ENCODE data around the gene CCDC81. TPM values are rescaled to one million over a fixed set of nuclear protein-coding genes. Genes with fewer than 3 reads are reported as not detected.

Gene CCDC81
- total and polyA plus RNA-seq, 9 of the 15 experiments (the other 6 are each of a cell fraction or from before 2014, with no cell fraction given), result 0.16 to 1.0 (median 0.41) TPM

GRCh38 chr11:86416494-86416893, 41.8 kb downstream of the CCDC81 start (continued):
- TF ChIP-seq JUN (IDR thresholded peaks at IDR 0.05; ENCODE audit: borderline replicate concordance, low read depth, low read length) (peak; percentile 70), JUN (CRISPR knock-in tag; IDR thresholded peaks at IDR 0.05; ENCODE audit: borderline replicate concordance) (no peak), RUNX1 (IDR thresholded peaks at IDR 0.05; ENCODE audit: low read depth) (no peak), FOXA3 (CRISPR knock-in tag; conservative IDR thresholded peaks at IDR 0.05 in 1 of 2, IDR thresholded peaks at IDR 0.05 in 1 of 2) (peak in 1 of 2 experiments; percentile 56; a peak in 1 of 4 replicates), TFE3 (CRISPR knock-in tag; IDR thresholded peaks at IDR 0.05) (peak; percentile 33), CCNT2 (IDR thresholded peaks at IDR 0.05; ENCODE audit: borderline replicate concordance, extremely low read depth, insufficient read length, low read depth, low read length) (peak; percentile 45), SRSF3 (IDR thresholded peaks at IDR 0.05; ENCODE audit: insufficient read depth, low read length) (no peak), SMARCA4 (IDR thresholded peaks at IDR 0.05) (peak; percentile 87), TAL1 (IDR thresholded peaks at IDR 0.05) (peak; percentile 79), FOXK2 (conservative IDR thresholded peaks at IDR 0.05 in 1 of 2, IDR thresholded peaks at IDR 0.05 in 1 of 2; ENCODE audit: low read depth in 2 of 2) (peak; percentile 83 to 90), ZNF507 (tag; conservative IDR thresholded peaks at IDR 0.05) (no peak), DPF2 (IDR thresholded peaks at IDR 0.05) (peak; percentile 88), FOXJ2 (tag; IDR thresholded peaks at IDR 0.05) (peak; percentile 55; the same call in 1 of the 2 replicates), NCOA6 (IDR thresholded peaks at IDR 0.05) (no peak), FOS (IDR thresholded peaks at IDR 0.05; ENCODE audit: extremely low read depth, insufficient read length) (peak; percentile 18), EP300 (IDR thresholded peaks at IDR 0.05; ENCODE audit: low read length) (peak; percentile 73), ZBTB40 (IDR thresholded peaks at IDR 0.05) (no peak), ZBTB40 (CRISPR knock-in tag; IDR thresholded peaks at IDR 0.05) (no peak)
